GM18868 (cell line): ENCODE measurements around the gene NSUN6.
"Not testable (repeated sequence)": the region's sequence is repeated elsewhere in the genome, so short reads cannot be mapped to it uniquely, and the experiment has no call there.

Experiments
- ATAC-seq: cut with Tn5 transposase; IDR thresholded peaks from one replicate; pipeline ENCODE4 v1.9.1; 2021; ENCODE audit warnings: mild to moderate bottlenecking, moderate library complexity; ENCODE audit not compliant: unreplicated experiment

The NSUN6 gene

DNA sequence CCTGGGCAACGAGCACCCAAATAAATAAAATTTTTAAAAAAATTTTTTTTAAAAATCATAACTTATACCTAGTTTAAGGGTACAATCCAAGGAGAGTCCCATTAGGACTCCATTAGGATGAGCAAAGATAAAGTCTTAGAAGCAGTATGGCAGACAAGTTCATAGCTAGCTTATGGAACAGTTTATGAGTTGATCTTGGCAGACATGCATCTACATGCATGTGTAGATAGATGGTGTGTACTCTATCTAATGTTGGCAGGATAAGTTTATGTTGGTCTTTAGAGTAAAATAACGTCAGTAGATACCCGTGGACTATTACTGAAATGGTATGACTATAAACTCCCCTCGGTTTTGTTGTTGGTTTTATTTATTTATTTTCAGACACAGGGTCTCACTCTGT is 40.2 kb downstream of the NSUN6 start:
- ATAC-seq: no peak

DNA sequence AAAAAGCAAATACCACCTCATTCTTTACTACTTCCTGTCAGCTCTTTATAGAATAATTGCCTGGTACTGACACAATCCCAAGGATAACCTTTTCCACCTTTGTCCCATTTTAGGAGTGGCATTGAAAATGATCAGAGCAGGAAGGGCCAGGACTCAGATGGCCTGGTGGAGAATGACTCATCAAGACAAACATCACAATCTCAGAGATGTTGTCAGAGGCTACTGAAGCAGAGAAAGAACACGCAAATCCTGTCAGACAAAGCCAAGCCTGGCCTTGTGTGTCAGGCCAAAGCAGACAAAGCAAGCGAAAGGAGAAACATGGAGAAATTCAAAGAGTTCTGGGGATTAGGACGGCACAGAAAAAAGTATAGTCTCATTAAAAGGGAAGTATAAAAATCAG is 40.9 kb downstream of the NSUN6 start:
- peak; percentile 77 for ATAC-seq

DNA sequence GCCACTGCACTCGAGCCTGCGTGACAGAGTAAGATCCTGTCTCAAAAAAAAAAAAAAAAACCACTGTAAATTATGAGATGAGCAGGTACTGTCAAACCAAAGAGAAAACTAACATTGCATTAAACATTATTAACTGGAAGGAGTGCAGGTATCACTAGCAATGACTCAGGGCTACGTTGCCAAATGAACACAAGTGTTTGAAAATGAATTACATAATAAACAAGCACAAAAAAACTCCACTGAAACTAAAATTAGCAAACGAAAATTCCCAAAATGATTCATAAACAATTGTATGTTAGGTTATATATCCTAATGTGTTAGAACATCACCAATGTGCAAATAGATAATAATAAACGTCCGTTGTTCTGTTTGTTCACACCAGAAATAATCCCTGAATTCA is 42.8 kb downstream of the NSUN6 start:
- ATAC-seq: no peak

DNA sequence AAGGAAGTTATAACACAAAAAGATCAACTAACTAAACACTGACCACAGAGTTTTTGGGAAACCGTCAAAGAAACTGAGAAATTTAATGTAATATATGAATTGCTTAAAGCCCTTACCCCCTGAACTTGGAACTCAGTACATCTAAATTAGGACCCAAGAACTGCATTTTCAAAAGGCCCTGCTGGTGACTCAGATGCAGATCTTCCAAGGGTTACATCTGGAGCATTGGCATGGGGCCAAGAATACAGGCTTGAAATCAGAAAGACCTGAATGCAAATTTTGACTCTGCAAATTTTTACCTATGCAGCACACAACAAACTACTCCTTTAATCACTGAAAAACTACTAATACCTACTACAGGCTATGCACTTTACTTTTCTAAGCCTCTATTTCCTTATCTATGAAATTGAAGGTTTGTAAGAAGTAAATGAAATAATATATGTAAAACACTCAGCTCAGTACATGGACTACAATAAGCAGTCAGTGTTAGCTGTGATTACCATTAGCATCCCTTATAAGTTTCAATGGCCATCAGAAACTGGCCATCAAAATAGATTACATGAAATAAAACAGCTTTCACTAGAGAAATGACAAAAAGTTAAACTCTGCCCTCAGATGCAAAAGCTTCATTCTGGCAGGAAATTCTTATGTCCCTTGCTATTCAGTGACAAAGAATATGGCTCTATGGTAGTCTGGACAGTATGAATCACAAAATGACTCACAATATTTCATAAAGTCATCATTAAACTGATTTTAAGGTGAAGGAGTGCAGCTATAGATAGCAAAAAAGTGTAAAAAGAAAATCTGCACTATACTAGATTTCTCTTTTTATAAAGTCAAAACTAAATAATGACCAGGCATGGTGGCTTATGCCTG is 43.6 kb downstream of the NSUN6 start:
- peak; percentile 48 for ATAC-seq

DNA sequence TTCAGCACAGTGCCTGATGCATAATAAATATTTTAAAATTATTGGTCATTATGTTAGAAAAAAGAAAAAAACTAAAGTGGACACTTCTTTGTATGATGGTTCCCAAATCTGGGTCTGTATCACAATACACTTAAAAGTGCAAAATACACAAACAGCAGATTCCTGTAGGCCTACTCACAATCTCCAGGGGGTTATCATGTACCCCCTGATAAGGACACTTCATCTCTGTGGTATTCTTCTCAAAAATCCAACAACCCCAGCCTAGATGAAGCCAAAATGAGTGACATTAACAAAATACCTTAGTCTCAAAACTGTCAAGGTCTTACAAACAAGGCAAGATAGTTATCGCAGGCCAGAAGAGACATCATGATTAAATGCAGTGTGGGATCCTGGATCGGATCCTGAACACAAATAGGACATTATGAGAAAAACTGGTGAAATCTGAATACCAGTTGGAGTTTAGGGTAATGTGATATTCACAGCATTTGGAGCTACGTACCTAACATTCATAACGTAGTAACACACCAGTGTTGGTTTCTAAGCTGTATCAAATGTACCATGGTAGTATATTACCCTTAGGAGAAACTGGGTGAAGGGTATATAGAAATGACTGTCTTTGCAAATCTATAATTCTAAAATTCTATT is 45.2 kb downstream of the NSUN6 start:
- ATAC-seq: no peak

DNA sequence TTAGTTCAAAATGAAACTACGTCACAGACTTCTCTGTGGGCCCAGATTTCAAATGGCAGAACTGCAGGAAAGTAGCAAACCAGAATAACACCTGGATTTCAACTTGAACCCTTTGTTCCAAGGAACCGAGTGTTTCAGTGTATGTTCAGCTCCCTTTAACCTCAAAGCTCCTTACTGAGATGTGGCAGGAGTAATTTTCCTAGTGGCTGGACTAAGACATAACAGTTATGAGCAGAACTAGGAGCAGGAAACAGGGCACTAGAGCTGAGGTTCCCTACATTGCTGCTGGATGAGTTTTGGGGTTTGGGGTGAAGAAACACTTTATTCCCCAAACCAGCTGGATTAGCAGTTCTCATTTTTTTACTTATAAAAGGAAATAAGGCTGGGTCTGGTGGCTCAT is 50.1 kb downstream of the NSUN6 start:
- ATAC-seq: no peak

DNA sequence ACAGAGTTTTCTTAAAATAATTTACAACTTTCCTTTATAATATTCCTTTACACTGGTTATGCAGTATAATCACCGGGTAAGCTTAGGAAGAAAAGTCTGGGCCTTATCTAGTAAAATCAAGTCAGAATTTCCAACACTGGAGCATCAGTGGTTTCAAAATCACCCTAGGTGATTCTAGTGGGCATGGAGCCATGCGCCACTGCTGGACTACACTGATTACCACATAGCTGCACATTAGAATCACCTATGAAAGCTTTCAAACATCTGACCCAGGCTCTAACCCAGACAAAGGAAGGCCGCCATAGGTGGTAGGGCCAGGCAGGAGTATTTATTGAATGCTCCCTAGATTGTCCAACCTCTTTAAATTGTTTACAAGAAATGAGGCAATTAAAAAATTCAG is 52.0 kb downstream of the NSUN6 start:
- no peak for ATAC-seq

DNA sequence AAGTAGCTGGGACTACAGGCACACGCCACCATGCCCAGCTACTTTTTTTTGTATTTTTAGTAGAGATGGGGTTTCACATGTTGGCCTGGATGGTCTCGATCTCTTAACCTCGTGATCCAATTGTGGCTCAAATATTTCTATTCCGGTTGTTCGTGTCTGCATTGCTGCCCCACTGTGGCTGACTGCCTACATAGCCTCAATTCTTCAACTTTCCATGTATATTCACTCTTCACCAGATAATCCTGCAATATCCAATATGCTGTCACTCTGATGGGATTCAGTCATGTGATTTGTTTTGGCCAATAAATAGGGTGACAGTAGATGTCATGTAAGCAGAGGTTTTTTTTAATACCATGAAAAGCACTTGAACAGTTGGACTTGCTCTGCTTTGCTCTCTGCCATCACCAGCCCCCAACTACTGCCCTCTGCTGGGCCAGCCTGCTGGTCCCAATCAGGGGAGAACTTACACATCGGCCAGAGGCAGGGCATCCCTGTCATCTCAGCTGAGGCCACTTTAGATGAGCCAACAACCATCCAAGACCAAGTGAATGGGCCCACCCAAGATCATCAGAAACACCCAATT is 56.7 kb downstream of the NSUN6 start:
- no peak for ATAC-seq

DNA sequence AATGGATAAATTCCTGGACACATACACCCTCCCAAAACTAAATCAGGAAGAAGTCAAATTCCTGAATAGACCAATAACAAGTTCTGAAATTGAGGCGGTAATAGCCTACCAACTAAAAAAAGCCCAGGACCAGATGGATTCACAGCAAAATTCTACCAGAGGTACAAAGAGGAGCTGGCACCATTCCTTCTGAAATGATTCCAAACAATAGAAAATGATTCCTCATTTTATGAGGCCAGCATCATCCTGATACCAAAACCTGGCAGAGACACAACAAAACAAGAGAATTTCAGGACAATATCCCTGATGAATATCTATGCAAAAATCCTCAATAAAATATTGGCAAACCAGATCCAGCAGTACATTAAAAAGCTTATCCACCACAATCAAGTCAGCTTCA is 60.2 kb downstream of the NSUN6 start:
- not testable (repeated sequence) for ATAC-seq

DNA sequence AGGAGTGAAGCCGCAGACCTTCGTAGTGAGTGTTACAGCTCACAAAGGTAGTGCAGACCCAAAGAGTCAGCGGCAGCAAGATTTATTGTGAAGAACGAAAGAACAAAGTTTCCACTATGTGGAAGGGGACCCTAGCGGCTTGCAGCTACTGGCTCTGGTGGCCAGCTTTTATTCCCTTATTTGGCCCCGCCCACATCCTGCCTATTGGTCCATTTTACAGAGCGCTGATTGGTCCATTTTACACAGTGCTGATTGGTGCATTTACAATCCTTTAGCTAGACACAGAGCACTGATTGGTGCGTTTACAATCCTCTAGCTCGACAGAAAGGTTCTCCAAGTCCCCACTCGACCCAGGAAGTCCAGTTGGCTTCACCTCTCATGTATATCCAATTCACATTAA is 64.8 kb downstream of the NSUN6 start:
- not testable (repeated sequence) for ATAC-seq

DNA sequence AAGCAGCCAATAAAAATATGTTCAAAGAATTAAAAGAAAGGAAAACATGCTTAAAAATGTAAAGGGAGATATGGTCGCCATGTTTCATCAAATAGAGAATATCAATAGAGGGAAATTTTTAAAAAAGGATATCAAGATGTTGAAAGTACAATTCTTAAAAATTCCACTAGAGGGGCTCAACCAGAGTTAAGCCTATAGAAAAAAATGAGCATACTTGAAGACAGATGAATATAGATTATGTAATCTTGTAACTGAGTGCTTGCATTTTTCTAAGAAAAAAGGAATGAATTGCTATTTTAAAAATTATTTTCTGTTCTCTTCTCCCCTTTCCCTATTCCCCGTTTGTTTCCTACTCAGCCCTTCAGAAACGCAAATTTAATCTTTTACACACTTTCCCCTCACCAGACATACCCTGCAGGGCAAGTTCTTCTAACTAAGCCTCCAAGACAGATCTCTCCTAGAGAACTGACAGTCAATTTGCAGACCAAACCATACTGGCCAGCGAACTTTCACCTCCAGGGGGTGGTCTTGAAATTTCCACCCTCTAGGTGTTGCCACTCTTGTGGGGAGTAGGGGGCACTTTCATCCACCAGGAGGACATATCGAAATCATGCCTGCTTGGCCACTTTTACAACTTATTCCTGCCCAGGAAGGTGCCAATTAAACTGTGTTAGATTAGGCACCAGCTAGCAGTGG is 67.7 kb downstream of the NSUN6 start:
- ATAC-seq: peak; percentile 55

DNA sequence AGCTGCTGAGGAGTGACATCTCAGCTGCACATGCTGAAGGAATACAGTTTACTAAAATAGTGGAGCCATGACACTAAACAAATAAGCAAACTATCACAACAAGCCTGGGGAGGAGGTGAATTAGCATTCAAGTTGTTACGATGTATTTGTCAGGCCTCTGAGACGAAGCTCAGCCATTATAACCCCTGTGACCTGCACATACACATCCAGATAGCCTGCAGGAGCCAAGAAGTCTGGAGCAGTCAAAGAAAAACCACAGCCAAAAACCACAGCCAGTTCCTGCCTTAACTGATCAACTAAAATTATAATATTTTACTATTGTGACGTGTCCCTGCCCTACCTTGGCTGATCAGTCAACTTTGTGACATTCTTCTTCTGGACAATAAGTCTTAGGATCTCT is 68.6 kb downstream of the NSUN6 start:
- ATAC-seq: peak; percentile 55

DNA sequence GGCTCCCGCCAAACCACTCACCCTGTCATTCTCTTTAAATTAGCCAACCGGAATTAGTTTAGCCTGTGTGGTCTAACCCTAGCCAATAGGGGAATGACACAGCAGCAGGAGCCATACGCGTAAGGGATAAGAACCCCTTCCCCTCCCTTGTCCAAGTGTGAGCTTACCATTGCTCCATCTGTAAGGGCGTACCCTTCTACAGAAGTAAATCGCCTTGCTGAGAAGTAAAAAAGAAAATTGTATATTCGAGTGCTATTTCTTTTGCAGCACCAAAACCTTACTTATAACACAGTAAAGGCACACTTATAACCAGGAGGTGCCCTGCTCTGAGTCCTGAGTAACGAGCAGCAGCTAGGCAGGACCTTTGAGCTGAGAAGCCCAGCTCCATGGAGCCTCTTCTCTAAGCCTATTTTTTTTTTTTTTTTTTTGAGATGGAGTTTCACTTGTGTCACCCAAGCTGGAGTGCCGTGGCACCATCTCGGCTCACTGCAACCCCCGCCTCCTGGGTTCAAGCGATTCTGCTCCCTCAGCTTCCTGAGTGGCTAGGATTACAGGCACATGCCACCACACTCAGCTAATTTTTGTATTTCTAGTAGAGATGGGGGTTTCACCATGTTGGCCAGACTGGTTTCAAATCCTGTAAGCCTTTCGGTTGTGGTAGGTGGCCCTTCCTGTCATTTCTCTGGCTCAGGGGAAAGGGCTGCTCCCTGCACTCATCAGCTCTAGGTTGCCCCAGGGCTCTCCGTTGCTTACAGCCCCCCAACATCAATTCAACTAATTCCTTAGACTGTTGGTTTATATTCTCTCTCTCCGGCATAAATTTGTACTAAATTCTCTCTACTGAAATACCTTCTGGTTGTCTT is 73.3 kb downstream of the NSUN6 start:
- no peak for ATAC-seq

DNA sequence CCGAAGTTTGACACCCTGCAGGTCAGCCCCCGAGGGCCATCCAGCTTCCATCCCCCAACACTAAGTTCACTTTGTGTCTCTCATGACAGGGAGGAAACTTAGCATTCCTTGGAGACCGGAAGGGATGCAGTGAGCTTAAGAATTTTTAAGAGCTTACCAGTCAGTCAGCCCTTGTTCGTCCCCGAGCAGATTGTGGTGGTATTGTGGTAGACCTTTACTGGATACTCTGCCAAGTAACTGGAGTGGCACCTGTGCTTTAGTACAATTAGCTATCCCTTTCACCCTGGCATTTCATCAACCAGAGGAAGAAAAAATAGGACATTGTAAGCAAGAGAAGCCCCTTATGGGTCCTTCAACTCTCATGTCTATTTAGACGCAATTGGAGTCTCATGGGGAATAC is 74.8 kb downstream of the NSUN6 start:
- no peak for ATAC-seq

DNA sequence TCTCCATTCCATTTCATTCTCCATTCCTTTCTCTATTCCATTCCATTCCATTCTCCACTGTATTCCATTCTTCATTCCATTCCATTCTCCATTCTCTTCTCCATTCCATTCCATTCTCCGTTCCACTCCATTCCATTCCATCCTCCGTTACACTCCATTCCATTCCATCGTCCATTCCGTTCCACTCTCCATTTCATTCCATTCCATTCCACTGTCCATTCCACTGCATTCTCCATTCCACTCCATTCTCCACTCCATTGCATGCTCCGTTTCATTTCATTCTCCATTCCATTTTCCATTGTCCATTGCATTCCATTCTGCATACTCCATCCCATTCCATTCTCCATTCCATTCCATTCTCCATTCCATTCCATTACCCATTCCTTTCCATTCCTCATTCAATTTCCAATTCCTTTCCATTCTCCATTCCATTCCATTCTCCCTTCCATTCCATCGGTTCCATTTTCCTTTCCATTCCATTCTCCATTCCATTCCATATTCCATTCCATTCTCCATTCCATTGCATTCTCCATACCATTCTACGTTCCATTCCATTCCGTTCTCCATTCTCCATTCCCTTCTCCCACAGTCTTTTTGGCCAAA is 78.3 kb downstream of the NSUN6 start:
- ATAC-seq: no peak

DNA sequence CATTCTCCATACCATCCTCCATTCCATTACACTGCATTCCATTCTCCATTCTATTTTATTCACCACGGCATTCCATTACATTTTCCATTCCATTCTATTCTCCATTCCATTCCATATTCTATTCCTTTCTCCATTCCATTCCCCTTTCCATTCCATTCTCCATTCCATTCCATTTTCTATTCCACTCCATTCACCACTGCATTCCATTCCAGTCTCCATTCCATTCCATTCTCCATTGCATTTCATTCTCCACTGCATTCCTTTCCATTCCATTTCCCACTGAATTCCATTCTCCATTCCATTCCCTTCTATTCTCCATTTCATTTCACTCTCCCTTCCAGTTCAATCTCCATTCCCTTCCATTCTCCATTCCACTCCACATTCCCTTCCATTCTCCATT is 79.6 kb downstream of the NSUN6 start:
- ATAC-seq: no peak

DNA sequence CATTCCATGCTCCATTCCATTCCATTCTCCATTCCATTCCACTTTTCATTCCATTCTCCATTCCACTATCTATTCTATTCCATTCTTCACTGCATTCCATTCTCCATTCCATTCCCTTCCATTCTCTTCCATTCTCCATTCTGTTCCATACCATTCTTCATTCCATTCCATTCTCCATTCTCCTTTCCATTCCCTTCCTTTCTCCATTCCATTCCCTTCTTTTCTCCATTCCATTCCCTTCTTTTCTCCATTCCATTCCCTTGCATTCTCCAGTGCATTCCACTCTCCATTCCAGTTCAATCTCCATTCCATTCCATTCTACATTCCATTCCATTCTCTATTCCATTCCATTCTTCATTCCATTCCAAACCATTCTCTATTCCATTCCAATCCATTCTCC is 80.3 kb downstream of the NSUN6 start:
- no peak for ATAC-seq

DNA sequence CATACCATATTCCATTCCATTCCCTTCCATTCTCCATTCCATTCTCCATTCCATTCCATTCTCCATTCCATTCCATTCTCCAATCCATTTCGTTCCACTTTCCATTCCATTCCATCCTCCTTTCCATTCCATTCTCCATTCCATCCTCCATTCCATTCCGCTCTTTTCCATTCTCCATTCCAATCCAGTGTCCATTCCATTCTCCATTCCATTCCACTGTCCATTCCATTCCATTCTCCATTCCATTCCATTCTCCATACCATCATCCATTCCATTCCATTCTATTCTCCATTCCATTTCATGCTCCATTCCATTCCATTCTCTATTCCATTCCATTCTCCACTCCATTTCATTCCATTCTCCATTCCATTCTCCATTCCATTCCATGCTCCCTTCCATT is 81.0 kb downstream of the NSUN6 start:
- ATAC-seq: not testable (repeated sequence)

DNA sequence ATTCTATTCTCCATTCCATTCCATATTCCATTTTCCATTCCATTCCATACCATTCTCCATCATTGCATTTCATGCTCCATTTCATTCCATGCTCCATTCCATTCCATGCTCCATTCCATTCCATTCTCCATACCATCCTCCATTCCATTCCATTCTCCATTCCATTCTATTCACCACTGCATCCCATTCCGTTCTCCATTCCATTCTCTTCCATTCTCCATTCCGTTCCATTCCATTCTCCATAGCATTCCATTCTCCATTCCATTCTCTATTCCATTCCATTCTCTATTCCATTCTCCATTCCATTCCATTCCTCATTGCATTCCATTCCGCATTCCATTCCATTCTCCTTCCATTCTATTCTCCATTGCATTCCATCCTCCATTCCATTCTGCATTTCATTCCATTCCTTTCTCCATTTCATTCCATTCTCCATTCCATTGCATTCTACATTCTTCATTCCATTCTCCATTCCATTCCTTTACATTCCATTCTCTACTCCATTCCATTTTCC is 84.0 kb downstream of the NSUN6 start:
- ATAC-seq: no peak

DNA sequence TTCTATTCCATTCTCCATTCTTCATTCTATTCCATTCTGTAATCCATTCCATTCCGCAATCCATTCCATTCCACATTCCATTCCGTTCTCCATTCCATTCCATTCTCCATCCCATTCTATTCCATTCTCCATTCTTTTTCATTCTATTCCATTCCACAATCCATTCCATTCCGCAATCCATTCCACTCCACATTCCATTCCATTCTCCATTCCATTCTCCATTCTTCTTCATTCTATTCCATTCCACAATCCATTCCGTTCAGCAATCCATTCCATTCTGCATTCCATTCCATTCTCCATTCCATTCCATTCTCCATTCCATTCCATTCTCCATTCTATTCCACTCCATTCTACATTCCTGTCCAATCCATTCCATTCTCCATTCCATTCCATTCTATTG is 85.2 kb downstream of the NSUN6 start:
- no peak for ATAC-seq
